Measurements from ENCODE around the gene CD69. TPM values are rescaled to one million over a fixed set of nuclear protein-coding genes. Genes with fewer than 3 reads are reported as not detected.

Gene CD69
- total RNA-seq, 1 experiment from 2014 or later: not detected

DNA sequence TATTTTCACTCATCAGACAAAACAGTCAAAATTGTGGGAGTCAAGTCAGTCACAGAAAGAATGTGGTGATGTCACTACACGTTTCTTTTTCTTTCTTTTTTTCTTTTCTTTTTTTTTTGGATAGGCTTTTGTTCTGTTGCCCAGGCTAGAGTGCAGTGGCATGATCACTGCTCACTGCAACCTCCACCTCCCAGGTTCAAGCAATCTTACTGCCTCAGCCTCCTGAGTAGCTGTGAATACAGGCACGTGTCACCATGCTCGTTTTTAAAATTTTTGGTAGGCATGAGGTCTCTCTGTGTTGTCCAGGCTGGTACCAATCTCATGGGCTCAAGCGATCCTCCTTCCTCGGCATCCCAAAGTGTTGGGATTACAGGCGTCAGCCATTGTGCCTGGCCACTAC, 30.1 kb downstream of the CD69 start:
- H3K23ac ChIP-seq (ENCODE audit: insufficient read length, low read depth, low read length): no peak overlapping the region
- H3K4me1 ChIP-seq (ENCODE audit: insufficient read depth, low read length): no peaks in the 10 kb centered on the region
- H2BK20ac ChIP-seq (ENCODE audit: low read depth, low read length, poor library complexity, severe bottlenecking): no peak overlapping the region
- Mint-ChIP-seq H3K4me1 (no peaks in the 10 kb centered on the region), H3K9me3 (no peaks in the 10 kb centered on the region), H3K36me3 (ENCODE audit: insufficient read depth in 1 of 3, low read depth in 3 of 3) (no peaks in the 10 kb centered on the region), H3K4me3 (no peak overlapping the region), H3K27me3 (ENCODE audit: low read depth) (no peaks in the 10 kb centered on the region), H3K27ac (no peak overlapping the region)
- no peak overlapping the region for H2BK12ac ChIP-seq (ENCODE audit: insufficient read length, low read depth, low read length)
- no peaks in the 10 kb centered on the region for H3K79me2 ChIP-seq (ENCODE audit: insufficient read depth, low read length)
- H3T11ph ChIP-seq (ENCODE audit: low read length): no peak overlapping the region
- no peaks in the 10 kb centered on the region for H3K27me3 ChIP-seq (ENCODE audit: insufficient read depth, low read length)
- H3K4me2 ChIP-seq (ENCODE audit: insufficient read depth, insufficient read length, low read length): no peak overlapping the region
- H4K5ac ChIP-seq (ENCODE audit: insufficient read length, low read depth, low read length): no peak overlapping the region
- H3K18ac ChIP-seq (ENCODE audit: insufficient read length, low read depth, low read length): no peak overlapping the region
- no peak overlapping the region for H4K8ac ChIP-seq (replicated peaks; ENCODE audit: insufficient read length, low read depth, low read length)
- no peak overlapping the region for H3K4ac ChIP-seq (ENCODE audit: low read depth, low read length)
- no peak overlapping the region for H2BK5ac ChIP-seq (ENCODE audit: insufficient read length, low read length)
- H4K91ac ChIP-seq (ENCODE audit: insufficient read length, low read depth, low read length): no peak overlapping the region
- no peak overlapping the region for H2AK5ac ChIP-seq (ENCODE audit: insufficient read length, low read length)
- H2BK15ac ChIP-seq (ENCODE audit: low read depth, low read length): no peak overlapping the region
- no peak overlapping the region for H3K27ac ChIP-seq (ENCODE audit: insufficient read length, low read depth, low read length)
- no peak overlapping the region for H3K56ac ChIP-seq (ENCODE audit: insufficient read length, low read depth, low read length)
- WGBS (ENCODE audit: extremely low coverage, insufficient read length, low lambda C conversion rate): no CpG with 5 or more reads among the region's 6 CpGs
- no peaks in the 10 kb centered on the region for H3K23me2 ChIP-seq (ENCODE audit: insufficient read length, low read depth, low read length, poor library complexity, severe bottlenecking)
- H3K9ac ChIP-seq (ENCODE audit: extremely low read depth, insufficient read length, low read length): no peak overlapping the region
- DNase-seq: no peak
- H2BK120ac ChIP-seq (ENCODE audit: low read depth, low read length, poor library complexity, severe bottlenecking): no peak overlapping the region
- no peak overlapping the region for H3K14ac ChIP-seq (ENCODE audit: insufficient read depth, low read length)
- TF ChIP-seq, protein P1, sequence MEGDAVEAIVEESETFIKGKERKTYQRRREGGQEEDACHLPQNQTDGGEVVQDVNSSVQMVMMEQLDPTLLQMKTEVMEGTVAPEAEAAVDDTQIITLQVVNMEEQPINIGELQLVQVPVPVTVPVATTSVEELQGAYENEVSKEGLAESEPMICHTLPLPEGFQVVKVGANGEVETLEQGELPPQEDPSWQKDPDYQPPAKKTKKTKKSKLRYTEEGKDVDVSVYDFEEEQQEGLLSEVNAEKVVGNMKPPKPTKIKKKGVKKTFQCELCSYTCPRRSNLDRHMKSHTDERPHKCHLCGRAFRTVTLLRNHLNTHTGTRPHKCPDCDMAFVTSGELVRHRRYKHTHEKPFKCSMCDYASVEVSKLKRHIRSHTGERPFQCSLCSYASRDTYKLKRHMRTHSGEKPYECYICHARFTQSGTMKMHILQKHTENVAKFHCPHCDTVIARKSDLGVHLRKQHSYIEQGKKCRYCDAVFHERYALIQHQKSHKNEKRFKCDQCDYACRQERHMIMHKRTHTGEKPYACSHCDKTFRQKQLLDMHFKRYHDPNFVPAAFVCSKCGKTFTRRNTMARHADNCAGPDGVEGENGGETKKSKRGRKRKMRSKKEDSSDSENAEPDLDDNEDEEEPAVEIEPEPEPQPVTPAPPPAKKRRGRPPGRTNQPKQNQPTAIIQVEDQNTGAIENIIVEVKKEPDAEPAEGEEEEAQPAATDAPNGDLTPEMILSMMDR (conservative IDR thresholded peaks at IDR 0.05): no peak
- H3K9me3 ChIP-seq (ENCODE audit: control insufficient read depth, low read depth, low read length): no peaks in the 10 kb centered on the region
- no peak overlapping the region for H2AFZ ChIP-seq (ENCODE audit: low read length)
- H4K20me1 ChIP-seq (ENCODE audit: control insufficient read depth, insufficient read depth, insufficient read length): no peaks in the 10 kb centered on the region
- H3K79me1 ChIP-seq (ENCODE audit: insufficient read depth, low read depth, low read length, poor library complexity, severe bottlenecking): no peaks in the 10 kb centered on the region

All from H9 (cell line).